Adrenal gland (tissue), 5 donors: ENCODE measurements around the gene RUFY1.

ENCODE experiments used
- POLR2A ChIP-seq, 2 donors: fragments of 450-650 bp; IDR thresholded peaks; one replicate each; pipeline ENCODE4 v1.6.1; 2017; ENCODE audit warnings: antibody characterized with exemption in 2 of 2, mild to moderate bottlenecking in 2 of 2, moderate library complexity in 1 of 2
- TF ChIP-seq, protein P1 (sequence below), 6 experiments: fragments of 450-650 bp in 4 of 6; fragments of 200-600 bp in 2 of 6; sonication (generic) in 1 of 6; IDR thresholded peaks; 1 replicate in 5 of 6; 2 replicates in 1 of 6; pipeline versions ENCODE4 v1.5.1 to v1.8.0; 2016 to 2021; ENCODE audit warnings: antibody characterized with exemption in 6 of 6, mild to moderate bottlenecking in 2 of 6, moderate library complexity in 1 of 6
- donor health status: DM: no; HTN: no; CAD: no.

DNA sequence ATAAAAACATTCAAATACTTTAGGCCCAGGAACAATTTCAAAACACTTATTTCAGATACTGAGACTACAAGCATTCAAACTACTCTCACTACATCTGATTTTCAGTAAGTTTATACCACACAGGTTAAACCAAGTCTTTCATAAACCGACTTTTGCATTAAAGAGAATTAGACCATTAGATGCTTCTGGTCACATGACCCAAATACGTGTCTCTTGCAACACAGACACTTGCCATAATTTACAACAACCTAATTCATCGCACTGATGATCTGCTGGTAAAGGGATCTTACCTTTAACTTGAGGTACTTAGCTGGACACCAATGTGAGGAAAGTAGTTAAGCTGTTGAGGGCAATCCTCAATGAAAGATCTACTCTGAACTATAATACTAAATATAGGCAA lies 69.9 kb downstream of the RUFY1 start:
- TF ChIP-seq POLR2A (IDR thresholded peaks at IDR 0.05) = no peak
- TF ChIP-seq, protein P1, sequence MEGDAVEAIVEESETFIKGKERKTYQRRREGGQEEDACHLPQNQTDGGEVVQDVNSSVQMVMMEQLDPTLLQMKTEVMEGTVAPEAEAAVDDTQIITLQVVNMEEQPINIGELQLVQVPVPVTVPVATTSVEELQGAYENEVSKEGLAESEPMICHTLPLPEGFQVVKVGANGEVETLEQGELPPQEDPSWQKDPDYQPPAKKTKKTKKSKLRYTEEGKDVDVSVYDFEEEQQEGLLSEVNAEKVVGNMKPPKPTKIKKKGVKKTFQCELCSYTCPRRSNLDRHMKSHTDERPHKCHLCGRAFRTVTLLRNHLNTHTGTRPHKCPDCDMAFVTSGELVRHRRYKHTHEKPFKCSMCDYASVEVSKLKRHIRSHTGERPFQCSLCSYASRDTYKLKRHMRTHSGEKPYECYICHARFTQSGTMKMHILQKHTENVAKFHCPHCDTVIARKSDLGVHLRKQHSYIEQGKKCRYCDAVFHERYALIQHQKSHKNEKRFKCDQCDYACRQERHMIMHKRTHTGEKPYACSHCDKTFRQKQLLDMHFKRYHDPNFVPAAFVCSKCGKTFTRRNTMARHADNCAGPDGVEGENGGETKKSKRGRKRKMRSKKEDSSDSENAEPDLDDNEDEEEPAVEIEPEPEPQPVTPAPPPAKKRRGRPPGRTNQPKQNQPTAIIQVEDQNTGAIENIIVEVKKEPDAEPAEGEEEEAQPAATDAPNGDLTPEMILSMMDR (IDR thresholded peaks at IDR 0.05) = no peak
